T-helper 1 cell treated with Interleukin-12 subunit alpha and Interleukin-12 subunit beta and Interleukin-4 antibody, amounts not matched to agents 30 ng/mL and 1 ng/mL, for 36 hours (primary cell): Measurements from ENCODE around the gene ZNF488. TPM values are rescaled to one million over a fixed set of nuclear protein-coding genes. Genes with fewer than 3 reads are reported as not detected.

Experiments used
- intact Hi-C: fragments of 100-400 bp; cut with micrococcal nuclease; formaldehyde crosslinking; loops from one replicate; pipeline ENCODE4 v1.15.1; 2024
- total RNA-seq: library from RNA; stranded (reverse); gene quantifications from 2 replicates; pipeline ENCODE4 v1.2.3, GENCODE V29; 2022

ZNF488 gene
- total RNA-seq, 1 donor from 2014 or later: not detected

DNA sequence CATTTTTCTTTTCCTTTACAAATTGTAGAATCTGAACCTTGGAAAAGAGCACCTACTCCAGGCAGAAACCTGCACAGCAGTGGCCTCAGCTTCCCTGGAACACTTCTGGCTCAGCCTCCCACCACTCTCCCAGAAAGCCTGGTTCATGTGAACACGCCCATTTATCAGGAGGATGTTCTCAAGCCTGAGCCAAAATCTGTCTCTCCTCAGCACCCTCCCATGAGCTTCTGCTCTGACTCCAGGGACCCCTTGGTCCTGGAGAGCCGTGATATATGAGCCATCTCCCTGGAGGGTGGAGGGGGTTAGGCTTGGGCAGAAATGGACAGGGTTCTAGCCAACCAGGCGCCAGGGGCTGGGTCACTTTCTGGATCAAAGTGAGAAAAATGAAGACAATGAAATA lies 51.7 kb downstream of the ZNF488 start:
- intact Hi-C loops: no loop called here

- intact Hi-C loops: no loop called here
Measured at GRCh38 chr10:47331954-47332353, 52.1 kb downstream of the ZNF488 start.

- intact Hi-C loops: no loop called here
Measured at GRCh38 chr10:47331491-47331890, 52.6 kb downstream of the ZNF488 start.

DNA sequence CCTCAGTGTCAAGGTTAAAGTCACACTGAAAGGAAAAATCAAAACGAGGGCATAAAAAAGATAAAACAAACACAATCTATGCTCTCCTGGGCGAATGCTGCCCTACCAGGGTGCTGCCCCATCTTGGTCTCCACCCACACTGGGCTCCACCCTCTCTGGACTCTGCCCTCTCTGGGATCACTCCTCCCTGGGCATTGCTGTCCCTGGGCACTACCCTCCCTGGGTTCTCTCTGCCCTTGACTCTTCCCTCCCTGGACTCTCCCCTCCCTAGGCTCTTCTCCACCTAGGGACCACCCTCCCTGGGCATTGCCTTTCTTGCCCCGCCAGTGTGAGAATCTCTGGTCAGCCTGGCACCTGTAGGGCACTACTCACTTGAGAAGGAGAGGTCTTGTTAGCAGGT lies 53.3 kb downstream of the ZNF488 start:
- intact Hi-C loops: no loop called here

DNA sequence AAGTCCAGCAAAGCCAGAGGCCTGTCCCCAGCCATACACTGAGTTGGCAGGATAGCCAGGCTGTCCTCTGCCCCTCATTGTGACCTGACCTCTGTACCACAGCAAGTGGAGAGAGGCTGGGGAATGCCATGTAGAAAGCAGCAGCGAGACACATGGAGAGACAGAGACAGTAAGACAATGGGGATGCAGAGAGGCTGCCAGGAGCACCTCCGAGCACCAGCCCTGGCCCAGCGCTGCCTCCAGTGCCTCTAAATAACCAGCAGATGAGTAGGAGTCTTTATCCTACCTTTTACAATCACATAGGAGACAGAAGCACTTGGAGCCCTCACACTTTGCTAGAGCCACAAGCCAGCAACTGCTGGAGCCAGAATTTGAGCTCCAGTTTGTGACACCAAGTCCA lies 53.7 kb downstream of the ZNF488 start:
- intact Hi-C loops: no loop called here

GRCh38 chr10:47329855-47330254 lies 54.2 kb downstream of the ZNF488 start:
- intact Hi-C loops: no loop called here

- intact Hi-C loops: no loop called here
Measured at GRCh38 chr10:47326927-47327330, 57.2 kb downstream of the ZNF488 start.

- intact Hi-C loops: no loop called here
Measured at GRCh38 chr10:47326306-47326926, 57.7 kb downstream of the ZNF488 start.

DNA sequence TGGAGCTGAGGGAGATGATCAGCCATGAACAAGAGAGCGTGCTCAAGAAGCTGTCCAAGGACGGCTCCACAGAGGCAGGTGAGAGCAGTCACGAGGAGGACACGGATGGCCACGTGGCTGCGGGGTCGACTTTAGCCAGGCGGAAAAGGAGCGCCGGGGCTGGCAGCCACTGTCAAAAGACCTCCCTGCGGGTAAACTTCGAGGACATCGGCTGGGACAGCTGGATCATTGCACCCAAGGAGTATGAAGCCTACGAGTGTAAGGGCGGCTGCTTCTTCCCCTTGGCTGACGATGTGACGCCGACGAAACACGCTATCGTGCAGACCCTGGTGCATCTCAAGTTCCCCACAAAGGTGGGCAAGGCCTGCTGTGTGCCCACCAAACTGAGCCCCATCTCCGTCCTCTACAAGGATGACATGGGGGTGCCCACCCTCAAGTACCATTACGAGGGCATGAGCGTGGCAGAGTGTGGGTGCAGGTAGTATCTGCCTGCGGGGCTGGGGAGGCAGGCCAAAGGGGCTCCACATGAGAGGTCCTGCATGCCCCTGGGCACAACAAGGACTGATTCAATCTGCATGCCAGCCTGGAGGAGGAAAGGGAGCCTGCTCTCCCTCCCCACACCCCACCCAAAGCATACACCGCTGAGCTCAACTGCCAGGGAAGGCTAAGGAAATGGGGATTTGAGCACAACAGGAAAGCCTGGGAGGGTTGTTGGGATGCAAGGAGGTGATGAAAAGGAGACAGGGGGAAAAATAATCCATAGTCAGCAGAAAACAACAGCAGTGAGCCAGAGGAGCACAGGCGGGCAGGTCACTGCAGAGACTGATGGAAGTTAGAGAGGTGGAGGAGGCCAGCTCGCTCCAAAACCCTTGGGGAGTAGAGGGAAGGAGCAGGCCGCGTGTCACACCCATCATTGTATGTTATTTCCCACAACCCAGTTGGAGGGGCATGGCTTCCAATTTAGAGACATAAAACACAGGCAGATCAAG lies 58.5 kb downstream of the ZNF488 start:
- intact Hi-C loops: no loop called here

DNA sequence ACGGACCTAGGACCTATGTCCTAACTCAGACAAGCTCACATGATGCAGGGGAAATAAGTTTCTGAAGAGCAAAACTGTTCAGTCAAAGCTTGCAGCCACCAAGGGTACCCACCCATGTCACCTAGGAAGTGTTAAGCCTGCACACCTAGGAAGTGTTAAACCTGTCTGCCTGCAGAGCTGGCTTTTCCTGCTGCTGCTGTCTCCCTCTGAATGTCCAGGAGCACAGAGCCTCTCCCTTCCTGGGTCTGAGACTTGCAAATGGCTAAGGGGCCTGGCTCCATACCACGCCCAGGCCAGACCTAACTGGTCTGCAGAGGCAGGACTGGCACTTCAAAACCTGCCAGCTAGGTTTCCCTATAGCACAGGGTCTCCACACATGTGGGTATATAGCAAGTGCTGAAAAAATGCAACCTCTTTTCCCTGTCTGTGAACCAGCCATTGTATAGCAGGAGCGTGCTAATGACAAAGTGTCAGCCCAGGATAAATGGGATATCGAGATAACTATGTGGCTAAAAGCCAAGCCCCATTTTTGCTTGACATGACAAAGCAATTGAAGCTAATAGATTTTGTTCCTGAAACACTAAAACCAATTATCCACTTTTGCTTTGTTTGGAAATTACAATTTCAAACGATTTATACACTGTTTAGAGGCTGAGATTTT lies 60.3 kb downstream of the ZNF488 start:
- intact Hi-C loops: no loop called here

DNA sequence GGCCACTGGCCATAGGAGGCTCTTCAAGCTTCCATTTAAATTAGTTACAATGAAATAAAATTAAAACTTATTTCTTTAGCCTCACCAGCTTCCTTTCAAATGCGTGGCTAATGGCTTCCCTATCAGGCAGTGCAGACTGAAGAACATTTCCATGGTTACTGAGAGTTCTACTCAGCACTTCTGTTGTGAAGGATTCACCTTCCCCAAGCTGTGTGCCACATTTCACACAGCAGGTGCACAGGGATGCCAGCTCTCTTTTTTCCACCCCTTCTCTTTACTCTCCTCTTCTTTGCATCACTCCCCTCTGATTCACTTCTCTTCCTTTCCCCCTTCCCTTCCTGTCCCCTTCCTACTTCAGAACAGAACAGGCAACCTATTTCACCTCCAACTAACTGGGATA lies 61.0 kb downstream of the ZNF488 start:
- intact Hi-C loops: no loop called here

GRCh38 chr10:47322300-47323061 lies 61.6 kb downstream of the ZNF488 start, which contains the start of gene GDF2:
Gene GDF2 (plus strand): TSS chr10:47322454. CDS start chr10:47322669, 215 bp downstream.
- intact Hi-C loops: no loop called here

DNA sequence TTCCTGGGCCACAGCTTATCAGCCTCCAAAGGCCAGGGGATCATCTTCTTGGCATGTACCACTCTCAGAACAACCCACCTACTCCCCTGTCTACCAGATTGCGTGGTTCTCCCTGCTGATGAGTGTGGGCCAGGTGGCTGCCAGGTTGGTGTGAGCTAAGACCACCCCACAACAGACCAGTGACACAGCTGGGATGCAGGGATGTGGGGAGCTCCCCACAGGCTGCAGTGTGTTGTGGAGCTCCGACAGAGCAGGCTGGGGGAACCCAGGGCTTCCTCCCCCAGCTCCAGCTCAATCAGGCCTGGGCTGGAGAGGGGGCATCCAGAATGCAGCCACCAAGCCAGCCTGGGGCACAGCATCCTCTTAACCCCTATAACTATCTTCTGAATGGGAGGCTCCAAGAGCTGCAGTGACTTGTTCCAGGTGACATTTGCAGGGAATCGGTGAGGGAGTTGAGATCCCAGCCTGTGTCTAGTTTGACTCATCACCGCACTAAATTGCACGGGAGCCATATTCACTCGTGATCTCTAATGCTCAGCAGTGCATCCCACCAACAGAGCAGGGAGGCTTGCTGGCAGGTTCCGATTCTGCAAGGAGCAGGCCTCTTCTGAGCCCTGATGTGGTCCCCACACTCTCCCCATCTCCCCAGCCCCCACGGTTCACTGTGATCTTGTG lies 62.4 kb downstream of the ZNF488 start:
- intact Hi-C loops: no loop called here

GRCh38 chr10:47320812-47321211 lies 63.3 kb downstream of the ZNF488 start:
- intact Hi-C loops: no loop called here

DNA sequence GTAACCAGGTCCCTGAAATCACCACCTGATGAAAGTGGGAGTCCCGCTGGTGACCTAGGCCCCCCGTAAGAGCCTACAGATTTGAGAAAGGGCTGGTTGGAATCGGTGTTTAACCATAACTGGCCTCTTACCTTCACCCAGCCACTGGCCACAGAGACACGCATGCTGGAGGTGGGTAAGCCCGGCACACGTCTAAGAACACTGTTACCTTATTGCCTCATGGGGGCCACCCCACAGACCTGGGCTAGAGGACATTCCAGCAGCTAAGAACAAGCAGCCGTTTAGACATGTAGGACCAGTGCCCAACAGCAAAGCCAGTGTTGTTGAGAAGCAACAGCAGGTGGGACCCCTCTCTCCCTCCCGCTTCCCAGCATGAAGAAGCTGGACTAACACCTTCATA lies 64.3 kb downstream of the ZNF488 start:
- intact Hi-C loops: no loop called here

DNA sequence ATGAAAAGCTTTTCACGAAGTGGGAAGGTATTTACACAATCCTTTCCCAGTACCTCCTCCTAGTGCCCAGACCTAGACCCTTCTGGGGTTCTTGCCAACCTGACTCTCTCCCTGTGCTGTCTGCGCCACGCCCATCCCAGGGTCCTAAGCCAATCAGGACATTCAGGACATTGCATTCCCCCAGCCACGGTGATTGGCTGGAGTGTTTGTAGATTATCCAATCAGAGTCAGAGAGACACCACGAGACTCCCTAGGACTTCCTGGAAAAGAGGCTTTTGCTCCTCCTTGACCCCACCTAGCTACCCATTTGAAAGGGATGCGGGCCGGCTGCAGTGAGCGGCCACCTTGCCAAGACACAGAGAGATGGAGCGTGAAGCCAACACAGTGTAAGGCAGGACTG lies 65.4 kb downstream of the ZNF488 start:
- intact Hi-C loops: no loop called here

GRCh38 chr10:47317251-47317650 lies 66.8 kb downstream of the ZNF488 start:
- intact Hi-C loops: no loop called here

GRCh38 chr10:47316131-47316530 lies 68.0 kb downstream of the ZNF488 start:
- intact Hi-C loops: no loop called here
